GM12878 (cell line): ENCODE measurements around the gene HSPB7. TPM values are rescaled to one million over a fixed set of nuclear protein-coding genes. Genes with fewer than 3 reads are reported as not detected.

ENCODE experiments used
- CBX3 ChIP-seq: fragments of 200-600 bp; sonication (generic); IDR thresholded peaks from 2 replicates; pipeline ENCODE4 v1.6.1; 2016; ENCODE audit warnings: low read depth, borderline replicate concordance
- E2F8 ChIP-seq: fragments of 450-650 bp; IDR thresholded peaks from 2 replicates; pipeline ENCODE4 v1.6.1; 2018; ENCODE audit warnings: mild to moderate bottlenecking, low read depth, moderate library complexity; ENCODE audit not compliant: partially characterized antibody
- GABPA ChIP-seq: IDR thresholded peaks from 2 replicates; pipeline ENCODE4 v1.6.1; 2014; ENCODE audit warnings: antibody characterized with exemption, low read depth, mild to moderate bottlenecking, inconsistent platforms
- HDAC2 ChIP-seq: fragments of 200-600 bp; sonication (generic); IDR thresholded peaks from 2 replicates; pipeline ENCODE4 v1.6.1; 2017
- NR2C2 ChIP-seq: IDR thresholded peaks from 2 replicates; pipeline ENCODE4 v1.6.1; 2011; ENCODE audit warnings: borderline replicate concordance, low read depth; ENCODE audit not compliant: control insufficient read depth, insufficient read length
- POLR2AphosphoS5 ChIP-seq: IDR thresholded peaks from 2 replicates; pipeline ENCODE4 v1.6.1; 2011; ENCODE audit warnings: mild to moderate bottlenecking, low read length, inconsistent platforms
- POU2F2 ChIP-seq: IDR thresholded peaks from 3 replicates; pipeline ENCODE4 v1.6.1; 2011; ENCODE audit warnings: low read depth, mild to moderate bottlenecking, low read length, borderline replicate concordance
- RELB ChIP-seq: fragments of 450-650 bp; IDR thresholded peaks from 2 replicates; pipeline ENCODE4 v1.6.1; 2017; ENCODE audit warnings: low read depth, mild to moderate bottlenecking, moderate library complexity
- polyA plus RNA-seq, 11 experiments: library from polyadenylated mRNA; depleted of rRNA in 4 of 11; unstranded in 6 of 11; stranded (reverse) in 5 of 11; fragments of >200 nt; fragmentation: Nextera tagmentation in 4 of 11; fragmentation: Illumina TruSeq in 1 of 11; extraction: Ambion mirVana in 4 of 11; extraction: Trizol in 1 of 11; gene quantifications; 1 replicate in 1 of 11; 2 replicates in 10 of 11; pipeline versions ENCODE4 v1.2.1 to v1.2.3, GENCODE V29; 2011 to 2016; ENCODE audit warnings: inconsistent platforms in 2 of 11, missing spikeins in 2 of 11, low read depth in 1 of 11
- total RNA-seq, 4 experiments: library from RNA; depleted of rRNA in 3 of 4; stranded (reverse); fragments of >200 nt in 3 of 4; fragmentation: Illumina TruSeq in 1 of 4; extraction: Trizol in 1 of 4; gene quantifications; 2 replicates each; pipeline versions ENCODE4 v1.2.1 to v1.2.3, GENCODE V29; 2013 to 2021
- TF ChIP-seq, protein P1 (sequence below): fragments of 450-650 bp; conservative IDR thresholded peaks from 2 replicates; pipeline ENCODE4 v1.6.1; 2017; ENCODE audit warnings: mild to moderate bottlenecking, moderate library complexity

The HSPB7 gene
- total and polyA plus RNA-seq, 10 of the 15 experiments (the other 5 are each of a cell fraction or from before 2014, with no cell fraction given) = 0.34 TPM; not detected in 9

DNA sequence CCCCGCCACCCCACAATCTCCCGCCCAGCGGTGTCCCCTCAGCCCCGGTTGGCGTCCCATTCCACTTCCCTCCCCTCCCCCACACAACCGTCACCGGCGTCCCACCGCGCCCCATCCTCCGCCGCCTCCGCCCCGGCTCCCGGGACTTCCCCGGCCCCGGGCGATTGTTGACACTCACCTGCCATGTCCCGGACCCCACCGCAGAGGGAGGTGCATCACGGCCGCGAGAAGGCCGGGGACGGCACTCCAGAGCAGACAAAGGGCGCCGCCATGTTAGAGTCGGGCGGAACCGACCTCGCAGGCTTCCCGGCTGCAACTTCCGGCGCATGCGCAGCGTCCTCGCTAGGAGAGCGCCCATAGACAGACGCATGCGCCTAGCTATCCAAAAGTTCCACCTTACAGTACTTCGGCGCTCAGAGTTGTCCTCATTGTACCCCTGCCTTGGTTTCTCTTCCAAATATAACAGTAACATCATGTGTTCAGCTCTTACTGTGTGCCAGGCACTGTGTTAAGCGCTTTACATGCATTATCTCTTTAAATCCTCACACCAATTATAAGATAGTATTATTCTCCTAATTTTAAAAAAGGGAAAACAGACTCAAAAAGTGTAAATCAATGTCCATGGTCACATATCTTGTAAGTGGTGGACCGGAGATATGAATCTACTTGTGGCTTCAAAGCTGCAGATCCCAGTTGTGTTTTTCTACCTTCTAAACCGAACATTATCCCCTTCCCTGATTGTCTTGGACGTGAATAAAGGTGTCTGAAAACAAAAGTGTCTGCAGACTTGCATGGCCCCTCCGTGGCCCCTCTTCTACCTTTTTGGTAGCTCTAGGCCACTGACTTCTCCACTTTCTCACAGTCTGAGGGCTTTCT lies 41.8 kb downstream of the HSPB7 start, which contains the start of gene ZBTB17 (continued):
- TF ChIP-seq RELB (peak; percentile 30; the same call in 1 of the 2 replicates), HDAC2 (0 out of 2 replicates have a peak, but pooled peaks have one; percentile 61), POU2F2 (peak; percentile 64; the same call in 1 of the 3 replicates), CBX3 (no peak), E2F8 (peak; percentile 72), NR2C2 (no peak), POLR2AphosphoS5 (no peak; the same call in 1 of the 2 replicates), GABPA (peak; percentile 86)
- TF ChIP-seq, protein P1, sequence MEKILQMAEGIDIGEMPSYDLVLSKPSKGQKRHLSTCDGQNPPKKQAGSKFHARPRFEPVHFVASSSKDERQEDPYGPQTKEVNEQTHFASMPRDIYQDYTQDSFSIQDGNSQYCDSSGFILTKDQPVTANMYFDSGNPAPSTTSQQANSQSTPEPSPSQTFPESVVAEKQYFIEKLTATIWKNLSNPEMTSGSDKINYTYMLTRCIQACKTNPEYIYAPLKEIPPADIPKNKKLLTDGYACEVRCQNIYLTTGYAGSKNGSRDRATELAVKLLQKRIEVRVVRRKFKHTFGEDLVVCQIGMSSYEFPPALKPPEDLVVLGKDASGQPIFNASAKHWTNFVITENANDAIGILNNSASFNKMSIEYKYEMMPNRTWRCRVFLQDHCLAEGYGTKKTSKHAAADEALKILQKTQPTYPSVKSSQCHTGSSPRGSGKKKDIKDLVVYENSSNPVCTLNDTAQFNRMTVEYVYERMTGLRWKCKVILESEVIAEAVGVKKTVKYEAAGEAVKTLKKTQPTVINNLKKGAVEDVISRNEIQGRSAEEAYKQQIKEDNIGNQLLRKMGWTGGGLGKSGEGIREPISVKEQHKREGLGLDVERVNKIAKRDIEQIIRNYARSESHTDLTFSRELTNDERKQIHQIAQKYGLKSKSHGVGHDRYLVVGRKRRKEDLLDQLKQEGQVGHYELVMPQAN = peak; percentile 77
